Uterus (tissue), 2 donors: ENCODE data around the gene WDR33.
A peak's percentile ranks its signal among the peaks of the same experiment; 100 is the strongest.

Experiments used
- CTCF ChIP-seq, 4 experiments: fragments of 200-600 bp in 2 of 4; fragments of 450-650 bp in 2 of 4; sonication (generic) in 2 of 4; IDR thresholded peaks; one replicate each; pipeline ENCODE4 v1.5.1; 2016 to 2019; ENCODE audit warnings: antibody characterized with exemption in 4 of 4, mild to moderate bottlenecking in 2 of 4, moderate library complexity in 1 of 4
- POLR2A ChIP-seq, 2 donors: fragments of 450-650 bp; IDR thresholded peaks; one replicate each; pipeline ENCODE4 v1.6.1; 2016; ENCODE audit warnings: antibody characterized with exemption in 2 of 2, mild to moderate bottlenecking in 1 of 2, moderate library complexity in 1 of 2

- TF ChIP-seq CTCF (IDR thresholded peaks at IDR 0.05) (peak in 1 of 4 experiments; percentile 4), POLR2A (IDR thresholded peaks at IDR 0.05) (peak; percentile 77 to 83)
These were observed 109.7 kb downstream of the WDR33 start, which contains the start of gene SFT2D3 for GRCh38 chr2:127701193-127701650.
